ENCODE results near the gene TAF7L.

TAF7L gene

DNA sequence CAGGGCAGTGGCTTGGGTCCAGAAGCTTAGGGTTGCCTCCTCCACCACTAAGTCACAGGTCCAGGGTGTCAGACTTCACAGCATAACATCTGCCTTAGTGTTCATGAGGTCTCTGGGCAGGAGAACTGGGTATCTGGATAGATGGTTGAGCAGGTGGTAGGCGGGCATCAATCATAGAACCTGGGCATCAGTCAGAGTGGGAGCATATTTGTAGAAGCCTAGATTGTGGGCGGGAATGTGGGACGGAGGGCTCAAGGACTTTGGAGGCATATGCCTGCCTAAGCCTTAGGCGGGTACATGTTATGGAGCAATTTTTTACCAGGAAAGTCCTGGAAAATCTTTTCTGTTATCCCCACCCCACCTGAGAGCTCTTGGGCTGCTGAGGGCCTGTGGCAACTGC is 28.5 kb downstream of the TAF7L start:
- Histone ChIP-seq H3K9ac (ENCODE audit: low read depth, low read length) (no peak overlapping the region), H3K27me3 (ENCODE audit: control insufficient read depth, insufficient read depth, low read length) (no peaks in the 10 kb centered on the region), H3K4me1 (ENCODE audit: control insufficient read depth, insufficient read depth, low read length) (peaks cover 10% of the 10 kb centered on the region), H3K4me3 (ENCODE audit: low read length) (no peak overlapping the region), H3K4me2 (ENCODE audit: low read length) (no peak overlapping the region), H3K9me3 (replicated peaks; ENCODE audit: low read length) (no peaks in the 10 kb centered on the region), H3K36me3 (ENCODE audit: insufficient read depth, low read length) (no peaks in the 10 kb centered on the region)

DNA sequence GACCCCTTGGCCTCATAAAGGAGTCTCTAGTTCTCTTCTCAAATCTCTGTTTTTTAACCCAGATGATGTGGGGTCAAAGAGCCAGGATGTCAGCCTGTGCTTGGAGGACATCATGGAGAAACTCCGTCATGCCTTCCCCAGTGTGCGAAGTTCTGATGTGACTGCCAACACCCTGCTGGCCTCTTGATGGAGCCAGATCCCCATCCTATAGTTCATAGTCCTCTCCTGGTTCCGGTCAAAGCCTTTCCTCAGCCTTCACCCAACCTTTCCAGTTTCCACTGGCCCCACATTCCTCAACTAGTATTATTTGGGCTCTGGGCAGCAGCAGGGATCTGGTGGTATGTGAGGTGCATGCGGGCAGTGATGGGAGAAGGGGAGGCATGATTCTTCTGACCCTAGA is 30.7 kb downstream of the TAF7L start:
- Histone ChIP-seq H3K4me1 (ENCODE audit: control insufficient read depth, insufficient read depth, low read length) (no peaks in the 10 kb centered on the region), H3K9me3 (replicated peaks; ENCODE audit: low read length) (no peaks in the 10 kb centered on the region), H3K27me3 (ENCODE audit: control insufficient read depth, insufficient read depth, low read length) (no peaks in the 10 kb centered on the region), H3K4me2 (ENCODE audit: low read length) (no peak overlapping the region), H3K9ac (ENCODE audit: low read depth, low read length) (no peak overlapping the region), H3K36me3 (ENCODE audit: insufficient read depth, low read length) (no peaks in the 10 kb centered on the region), H3K4me3 (ENCODE audit: low read length) (no peak overlapping the region)

DNA sequence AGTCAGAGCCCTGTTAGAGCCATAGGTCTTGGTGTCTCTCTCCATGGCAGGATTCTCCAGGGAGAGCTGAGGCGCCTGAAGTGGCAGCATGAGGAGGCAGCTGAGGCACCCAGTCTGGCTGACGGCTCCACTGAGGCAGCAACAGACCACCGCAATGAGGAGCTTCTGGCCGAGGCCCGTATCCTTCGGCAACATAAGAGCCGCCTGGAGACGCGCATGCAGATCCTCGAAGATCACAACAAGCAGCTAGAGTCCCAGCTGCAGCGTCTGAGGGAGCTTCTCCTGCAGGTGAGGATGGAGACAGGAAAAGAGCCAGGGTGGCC is 32.9 kb downstream of the TAF7L start:
- no peak overlapping the region for H3K4me3 ChIP-seq (ENCODE audit: low read length)
- H3K4me1 ChIP-seq (ENCODE audit: control insufficient read depth, insufficient read depth, low read length) = no peaks in the 10 kb centered on the region
- H3K27me3 ChIP-seq (ENCODE audit: control insufficient read depth, insufficient read depth, low read length) = no peaks in the 10 kb centered on the region
- H3K9ac ChIP-seq (ENCODE audit: low read depth, low read length) = no peak overlapping the region
- H3K36me3 ChIP-seq (ENCODE audit: insufficient read depth, low read length) = no peaks in the 10 kb centered on the region
- no peak overlapping the region for H3K4me2 ChIP-seq (ENCODE audit: low read length)
- H3K9me3 ChIP-seq (replicated peaks; ENCODE audit: low read length) = no peaks in the 10 kb centered on the region

DNA sequence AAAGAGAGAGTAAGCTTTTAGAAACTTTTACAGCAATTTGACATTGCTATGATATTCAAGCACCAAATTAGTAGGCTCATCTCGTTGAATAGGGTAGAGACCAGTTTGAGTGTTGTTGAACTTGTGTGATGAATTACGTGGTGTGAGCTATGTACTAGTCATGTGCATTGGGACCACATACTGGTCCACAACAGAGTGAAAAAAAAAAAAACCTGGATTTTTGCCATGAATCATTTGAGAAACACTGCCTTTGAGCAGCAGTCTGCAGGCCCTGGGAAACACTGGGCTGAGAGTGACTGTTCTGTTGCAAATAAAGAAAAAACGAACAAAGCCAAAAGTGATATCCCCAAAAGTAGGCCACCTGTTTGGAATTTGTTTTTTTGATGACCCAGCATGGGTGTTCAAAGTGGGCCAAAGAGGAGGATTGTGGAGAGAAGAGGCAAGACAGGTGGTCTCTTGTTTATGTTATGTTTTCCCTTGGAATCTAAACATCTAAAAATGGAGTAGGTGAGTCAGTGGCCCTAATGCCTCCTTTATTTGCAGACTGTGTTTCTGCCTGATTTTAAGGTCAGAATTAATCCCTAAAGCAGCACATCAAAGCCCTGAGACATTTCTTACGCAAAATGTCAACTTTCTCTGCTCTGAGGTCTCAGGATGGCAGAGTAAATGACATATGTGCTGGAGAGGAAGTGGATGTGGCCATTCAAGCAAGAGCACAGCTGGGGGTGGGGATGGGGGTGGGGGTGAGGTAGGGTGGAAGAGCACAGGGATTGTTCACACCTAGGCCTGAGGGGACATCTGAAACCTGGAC is 33.5 kb downstream of the TAF7L start:
- Histone ChIP-seq H3K9me3 (replicated peaks; ENCODE audit: low read length) (no peaks in the 10 kb centered on the region), H3K9ac (ENCODE audit: low read depth, low read length) (no peak overlapping the region), H3K4me1 (ENCODE audit: control insufficient read depth, insufficient read depth, low read length) (no peaks in the 10 kb centered on the region), H3K36me3 (ENCODE audit: insufficient read depth, low read length) (no peaks in the 10 kb centered on the region), H3K4me2 (ENCODE audit: low read length) (no peak overlapping the region), H3K4me3 (ENCODE audit: low read length) (no peak overlapping the region), H3K27me3 (ENCODE audit: control insufficient read depth, insufficient read depth, low read length) (no peaks in the 10 kb centered on the region)

DNA sequence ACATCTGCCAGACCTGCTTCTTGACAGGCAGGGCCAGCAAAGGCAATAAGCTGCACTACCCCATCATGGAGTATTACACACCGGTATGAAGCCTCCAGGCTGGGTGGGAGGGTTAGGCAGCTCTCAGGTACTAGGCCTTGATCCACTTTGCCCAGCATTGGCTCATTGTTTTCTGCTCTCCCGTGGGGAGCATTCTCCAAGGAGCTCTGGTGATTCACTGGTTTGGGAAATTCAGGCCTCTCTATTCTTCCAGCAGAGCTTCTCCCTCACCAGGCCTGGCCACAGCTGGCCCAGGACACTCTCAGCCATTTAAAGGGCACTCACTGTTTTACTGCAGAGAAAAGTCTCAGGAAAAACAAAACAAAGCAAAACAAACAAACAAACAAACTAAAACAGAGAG is 38.5 kb downstream of the TAF7L start:
- no peaks in the 10 kb centered on the region for H3K27me3 ChIP-seq (ENCODE audit: control insufficient read depth, insufficient read depth, low read length)
- H3K9me3 ChIP-seq (replicated peaks; ENCODE audit: low read length) = no peaks in the 10 kb centered on the region
- H3K4me3 ChIP-seq (ENCODE audit: low read length) = no peak overlapping the region
- no peak overlapping the region for H3K9ac ChIP-seq (ENCODE audit: low read depth, low read length)
- H3K4me1 ChIP-seq (ENCODE audit: control insufficient read depth, insufficient read depth, low read length) = no peaks in the 10 kb centered on the region
- H3K36me3 ChIP-seq (ENCODE audit: insufficient read depth, low read length) = no peaks in the 10 kb centered on the region
- no peak overlapping the region for H3K4me2 ChIP-seq (ENCODE audit: low read length)

DNA sequence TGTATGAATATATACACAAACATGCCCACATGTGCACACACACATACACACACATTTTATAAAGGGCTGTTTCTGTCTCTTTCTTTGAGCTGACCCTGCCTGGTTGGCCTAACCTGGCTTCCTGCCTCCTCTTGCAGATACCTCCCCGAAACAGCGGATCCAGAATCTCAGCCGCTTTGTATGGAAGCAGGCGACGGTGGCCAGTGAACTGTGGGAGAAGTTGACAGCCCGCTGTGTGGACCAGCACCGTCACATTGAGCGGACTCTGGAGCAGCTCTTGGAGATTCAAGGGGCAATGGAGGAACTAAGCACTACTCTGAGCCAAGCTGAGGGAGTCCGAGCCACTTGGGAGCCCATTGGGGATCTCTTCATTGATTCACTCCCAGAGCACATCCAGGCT is 49.6 kb downstream of the TAF7L start:
- Histone ChIP-seq H3K27me3 (ENCODE audit: control insufficient read depth, insufficient read depth, low read length) (peaks cover 6% of the 10 kb centered on the region), H3K4me2 (ENCODE audit: low read length) (no peak overlapping the region), H3K4me1 (ENCODE audit: control insufficient read depth, insufficient read depth, low read length) (no peaks in the 10 kb centered on the region), H3K36me3 (ENCODE audit: insufficient read depth, low read length) (no peaks in the 10 kb centered on the region), H3K4me3 (ENCODE audit: low read length) (no peak overlapping the region), H3K9me3 (replicated peaks; ENCODE audit: low read length) (no peaks in the 10 kb centered on the region), H3K9ac (ENCODE audit: low read depth, low read length) (no peak overlapping the region)

DNA sequence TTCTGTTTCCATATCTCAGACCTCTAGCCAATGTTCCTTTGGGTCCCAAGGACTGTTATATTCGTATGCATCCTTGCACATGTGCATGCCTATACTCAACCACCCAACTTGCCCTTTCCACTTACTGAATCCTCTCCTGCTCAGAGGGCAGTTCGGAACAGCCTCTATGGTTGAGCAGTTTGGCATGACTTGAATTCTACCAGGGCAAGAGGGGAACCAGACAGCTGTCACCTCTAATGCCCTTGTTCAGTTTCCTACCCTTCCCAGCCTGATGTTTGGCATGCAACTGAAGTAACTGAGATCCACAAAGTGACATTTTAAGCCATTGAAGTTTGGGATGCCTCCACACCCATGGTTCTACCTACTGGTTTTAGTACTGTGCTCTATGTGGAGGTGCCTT is 54.1 kb downstream of the TAF7L start:
- H3K4me1 ChIP-seq (ENCODE audit: control insufficient read depth, insufficient read depth, low read length) = peaks cover 6% of the 10 kb centered on the region
- H3K4me2 ChIP-seq (ENCODE audit: low read length) = no peak overlapping the region
- no peaks in the 10 kb centered on the region for H3K27me3 ChIP-seq (ENCODE audit: control insufficient read depth, insufficient read depth, low read length)
- H3K9me3 ChIP-seq (replicated peaks; ENCODE audit: low read length) = no peaks in the 10 kb centered on the region
- H3K36me3 ChIP-seq (ENCODE audit: insufficient read depth, low read length) = no peaks in the 10 kb centered on the region
- H3K9ac ChIP-seq (ENCODE audit: low read depth, low read length) = no peak overlapping the region
- H3K4me3 ChIP-seq (ENCODE audit: low read length) = no peak overlapping the region

DNA sequence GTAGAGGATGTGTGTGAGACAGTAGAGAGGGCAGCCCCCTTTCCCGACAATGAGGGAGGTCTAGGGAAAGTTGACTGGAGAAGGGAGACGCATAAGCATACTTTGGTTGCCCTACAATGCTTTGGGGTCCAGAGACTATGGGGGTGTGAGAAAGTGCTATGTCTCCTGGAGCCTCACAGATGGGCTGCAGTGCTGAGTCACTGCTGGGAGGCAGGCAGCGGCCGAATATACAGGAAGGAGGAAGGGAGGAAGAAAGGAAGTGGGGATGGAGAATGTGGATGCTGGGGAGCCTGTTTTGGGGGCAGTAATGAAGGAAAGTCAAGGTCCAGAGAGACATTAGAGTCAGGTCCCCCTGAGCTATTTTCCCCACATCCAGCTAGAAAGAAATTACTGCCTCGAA is 58.8 kb downstream of the TAF7L start:
- no peaks in the 10 kb centered on the region for H3K9me3 ChIP-seq (replicated peaks; ENCODE audit: low read length)

DNA sequence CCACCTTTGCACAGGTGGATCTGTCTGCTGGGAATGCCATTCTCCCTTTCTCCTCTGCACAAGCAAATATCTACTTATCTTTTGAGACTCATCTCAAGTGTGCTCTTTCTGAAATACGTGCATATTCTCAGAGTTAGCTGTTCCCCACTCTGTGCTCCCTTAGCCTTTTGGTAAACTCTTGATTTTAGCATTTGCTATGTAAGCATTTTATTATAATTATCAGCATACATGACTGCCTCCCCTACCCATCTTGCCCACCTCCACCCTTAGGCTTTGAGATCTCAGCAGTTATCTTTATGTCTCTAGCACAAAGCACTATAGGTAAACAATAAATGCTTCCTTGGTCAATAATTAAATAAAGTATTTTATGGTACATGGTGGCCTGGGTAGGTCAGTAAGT is 60.1 kb downstream of the TAF7L start:
- Histone ChIP-seq H3K4me3 (ENCODE audit: low read length) (no peak overlapping the region), H3K9ac (ENCODE audit: low read depth, low read length) (no peak overlapping the region), H3K9me3 (replicated peaks; ENCODE audit: low read length) (no peaks in the 10 kb centered on the region), H3K36me3 (ENCODE audit: insufficient read depth, low read length) (no peaks in the 10 kb centered on the region), H3K4me2 (ENCODE audit: low read length) (peak overlapping the region; percentile 11), H3K4me1 (ENCODE audit: control insufficient read depth, insufficient read depth, low read length) (peaks cover 31% of the 10 kb centered on the region), H3K27me3 (ENCODE audit: control insufficient read depth, insufficient read depth, low read length) (peaks cover 3% of the 10 kb centered on the region)

More for the DNA sequence above, 58.8 kb downstream of the TAF7L start:
- H3K4me3 ChIP-seq (ENCODE audit: low read length) = no peak overlapping the region
- no peak overlapping the region for H3K9ac ChIP-seq (ENCODE audit: low read depth, low read length)
- no peak overlapping the region for H3K4me2 ChIP-seq (ENCODE audit: low read length)
- H3K4me1 ChIP-seq (ENCODE audit: control insufficient read depth, insufficient read depth, low read length) = peaks cover 31% of the 10 kb centered on the region
- H3K27me3 ChIP-seq (ENCODE audit: control insufficient read depth, insufficient read depth, low read length) = no peaks in the 10 kb centered on the region
- no peaks in the 10 kb centered on the region for H3K36me3 ChIP-seq (ENCODE audit: insufficient read depth, low read length)

DNA sequence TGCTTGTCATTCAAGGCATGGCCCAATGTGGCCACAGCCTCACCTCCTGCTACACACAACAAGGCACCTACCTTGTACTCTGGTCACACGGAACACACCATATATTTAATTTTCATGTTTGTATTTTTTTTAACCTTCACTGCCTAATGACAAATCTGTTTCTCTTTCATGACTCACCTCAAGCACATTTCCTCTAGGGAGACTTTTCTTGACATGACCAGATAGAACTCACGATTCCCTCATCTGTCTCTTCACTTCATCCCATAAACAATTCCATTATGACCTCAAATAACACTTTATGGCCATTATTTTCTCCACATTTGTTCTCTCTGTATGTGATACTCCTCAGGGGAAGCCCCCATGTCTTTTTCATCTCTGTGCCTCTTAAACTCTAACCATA is 60.5 kb downstream of the TAF7L start:
- peaks cover 31% of the 10 kb centered on the region for H3K4me1 ChIP-seq (ENCODE audit: control insufficient read depth, insufficient read depth, low read length)
- peak overlapping the region; percentile 11 for H3K4me2 ChIP-seq (ENCODE audit: low read length)
- H3K36me3 ChIP-seq (ENCODE audit: insufficient read depth, low read length) = no peaks in the 10 kb centered on the region
- H3K9ac ChIP-seq (ENCODE audit: low read depth, low read length) = no peak overlapping the region
- H3K9me3 ChIP-seq (replicated peaks; ENCODE audit: low read length) = no peaks in the 10 kb centered on the region
- H3K27me3 ChIP-seq (ENCODE audit: control insufficient read depth, insufficient read depth, low read length) = peaks cover 3% of the 10 kb centered on the region
- H3K4me3 ChIP-seq (ENCODE audit: low read length) = no peak overlapping the region

DNA sequence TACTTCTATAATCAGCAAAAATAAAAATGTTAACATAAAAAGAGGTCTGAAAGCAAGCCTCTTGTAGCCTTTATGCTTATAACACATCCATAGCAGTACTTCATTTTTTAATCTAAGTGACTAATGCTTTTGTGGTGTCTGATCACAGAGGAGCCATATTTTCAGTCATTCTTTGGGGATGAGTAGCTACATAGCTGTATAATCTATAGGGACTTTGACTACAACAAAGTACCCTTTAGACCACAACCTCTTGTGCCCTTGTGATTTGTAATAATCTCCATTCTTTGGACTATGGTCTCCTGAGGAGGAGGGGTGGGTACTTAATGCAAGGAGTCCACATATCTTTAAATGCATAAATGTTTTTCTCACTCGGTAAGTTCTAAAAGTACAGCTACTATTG is 62.0 kb downstream of the TAF7L start:
- Histone ChIP-seq H3K27me3 (ENCODE audit: control insufficient read depth, insufficient read depth, low read length) (peaks cover 3% of the 10 kb centered on the region), H3K4me2 (ENCODE audit: low read length) (peak overlapping the region; percentile 14), H3K36me3 (ENCODE audit: insufficient read depth, low read length) (no peaks in the 10 kb centered on the region), H3K9me3 (replicated peaks; ENCODE audit: low read length) (no peaks in the 10 kb centered on the region), H3K4me3 (ENCODE audit: low read length) (no peak overlapping the region), H3K4me1 (ENCODE audit: control insufficient read depth, insufficient read depth, low read length) (peaks cover 31% of the 10 kb centered on the region), H3K9ac (ENCODE audit: low read depth, low read length) (peak overlapping the region; percentile 15)

DNA sequence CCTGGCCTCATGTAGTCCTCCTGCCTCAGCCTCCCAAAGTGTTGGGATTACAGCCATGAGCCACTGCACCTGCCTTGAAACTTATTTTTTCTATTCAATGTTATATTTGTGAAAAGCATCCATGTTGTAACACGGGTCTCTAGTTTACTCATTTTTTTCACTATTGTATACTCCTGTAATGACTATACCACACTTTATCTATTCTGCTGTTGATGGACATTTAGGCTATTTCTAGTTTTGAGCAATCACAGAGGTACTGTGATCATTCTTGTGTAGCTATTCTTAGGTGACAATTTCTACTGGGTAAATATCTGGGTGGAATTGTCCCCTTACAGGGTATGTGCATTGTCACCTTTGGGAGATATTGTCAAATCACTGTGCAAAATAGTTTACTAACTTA is 67.9 kb downstream of the TAF7L start:
- H3K9ac ChIP-seq (ENCODE audit: low read depth, low read length) = no peak overlapping the region
- H3K4me1 ChIP-seq (ENCODE audit: control insufficient read depth, insufficient read depth, low read length) = peaks cover 16% of the 10 kb centered on the region
- H3K27me3 ChIP-seq (ENCODE audit: control insufficient read depth, insufficient read depth, low read length) = peaks cover 3% of the 10 kb centered on the region
- no peak overlapping the region for H3K4me2 ChIP-seq (ENCODE audit: low read length)
- H3K36me3 ChIP-seq (ENCODE audit: insufficient read depth, low read length) = no peaks in the 10 kb centered on the region
- H3K9me3 ChIP-seq (replicated peaks; ENCODE audit: low read length) = no peaks in the 10 kb centered on the region
- no peak overlapping the region for H3K4me3 ChIP-seq (ENCODE audit: low read length)

Measured in skeletal muscle satellite cell (primary cell).